Esophagus squamous epithelium (tissue), 4 donors: ENCODE results near the gene HSBP1L1.

Source experiments
- CTCF ChIP-seq, 6 experiments: fragments of 450-650 bp in 4 of 6; fragments of 200-600 bp in 2 of 6; sonication (generic) in 2 of 6; IDR thresholded peaks; one replicate each; pipeline ENCODE4 v1.5.1; 2016 to 2019; ENCODE audit warnings: antibody characterized with exemption in 6 of 6, mild to moderate bottlenecking in 4 of 6, moderate library complexity in 4 of 6
- POLR2A ChIP-seq, 4 donors: fragments of 450-650 bp; IDR thresholded peaks; one replicate each; pipeline ENCODE4 v1.6.1; 2017; ENCODE audit warnings: antibody characterized with exemption in 4 of 4, mild to moderate bottlenecking in 4 of 4, moderate library complexity in 3 of 4

GRCh38 chr18:79983253-79983652 lies 18.8 kb downstream of the HSBP1L1 start:
- TF ChIP-seq CTCF (IDR thresholded peaks at IDR 0.05) (no peak), POLR2A (IDR thresholded peaks at IDR 0.05) (no peak)
